GM12892 (cell line): ENCODE measurements around the gene CNOT2.

Experiments used
- POLR2A ChIP-seq: IDR thresholded peaks from 2 replicates; pipeline ENCODE4 v1.6.1; 2011; ENCODE audit warnings: low read depth, low read length, control low read depth
- POLR2AphosphoS5 ChIP-seq: IDR thresholded peaks from 2 replicates; pipeline ENCODE4 v1.6.1; 2011; ENCODE audit warnings: low read depth, low read length, control low read depth

DNA sequence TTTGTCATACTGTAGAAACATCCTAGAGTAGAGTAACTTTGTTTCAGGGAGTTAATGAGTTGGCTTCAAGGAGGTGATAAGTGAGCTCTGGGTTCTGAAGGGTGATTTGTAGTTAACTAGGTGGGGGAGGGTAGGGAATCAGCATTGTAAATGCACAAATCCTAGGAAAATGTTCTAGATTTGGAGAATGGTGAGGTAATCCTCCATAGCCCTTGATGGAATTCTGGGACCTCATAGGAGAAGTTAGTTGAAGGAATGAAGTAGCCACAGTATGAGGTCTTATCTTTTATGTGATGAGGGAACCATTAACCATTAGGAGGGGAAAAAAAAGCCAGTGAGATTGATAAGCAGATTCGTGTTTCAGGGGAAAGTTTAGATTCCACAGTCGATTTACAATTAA is 8.0 kb downstream of the CNOT2 start:
- no peak for TF ChIP-seq POLR2AphosphoS5
- no peak for TF ChIP-seq POLR2A
